Left ventricle myocardium inferior (tissue), 1 donor: ENCODE data around the gene MRPL51. TPM values are rescaled to one million over a fixed set of nuclear protein-coding genes. Genes with fewer than 3 reads are reported as not detected.
A peak's percentile ranks its signal among the peaks of the same experiment; 100 is the strongest.

Source experiments
- DNase-seq: peaks from one replicate; pipeline ENCODE4 v3.0.0-alpha.2; 2020
- H3K27ac ChIP-seq: fragments of 200-600 bp; replicated peaks from 2 replicates; pipeline ENCODE4 v1.8.0; 2021
- H3K27me3 ChIP-seq: fragments of 200-600 bp; 2 replicates; pipeline ENCODE4 v1.8.0; 2021; ENCODE audit warnings: low read depth
- H3K36me3 ChIP-seq: fragments of 200-600 bp; 2 replicates; pipeline ENCODE4 v1.8.0; 2021
- H3K4me1 ChIP-seq: fragments of 200-600 bp; 2 replicates; pipeline ENCODE4 v1.8.0; 2021
- H3K4me3 ChIP-seq: fragments of 200-600 bp; 2 replicates; pipeline ENCODE4 v1.8.0; 2021; ENCODE audit warnings: mild to moderate bottlenecking, moderate library complexity
- H3K9me3 ChIP-seq: fragments of 200-600 bp; replicated peaks from 2 replicates; pipeline ENCODE4 v1.8.0; 2021
- CTCF ChIP-seq: fragments of 200-600 bp; IDR thresholded peaks from 2 replicates; pipeline ENCODE4 v1.8.0; 2021; ENCODE audit warnings: antibody characterized with exemption, mild to moderate bottlenecking, borderline replicate concordance
- intact Hi-C: fragments of 100-400 bp; cut with micrococcal nuclease; formaldehyde crosslinking; loops from one replicate; pipeline ENCODE4 v1.11.0; 2022
- long read RNA-seq: library from polyadenylated mRNA; unstranded; transcript quantifications from one replicate; pipeline ENCODE4 v2.0.0, GENCODE V29; 2021
- total RNA-seq: library from RNA; stranded (reverse); fragmentation: NEBNext Ultra II Directional; extraction: Animal tissue kit (Norgen Biotek cat#: 25700); gene quantifications from one replicate; pipeline ENCODE4 v1.2.1, GENCODE V29; 2021
- donor health status: DM: no; HTN: yes; CAD: no; lungs with severe emphysema.

Gene MRPL51
- total RNA-seq = 235 TPM
- long read RNA-seq, transcript MRPL51-201 (3 exons, 1,234 nt) = major isoform, 61 of 69 reads
- long read RNA-seq, partial matches to known transcripts = 1 of 69 reads
- long read RNA-seq, other reads (novel, unspliced or antisense) = 0 of 69 reads

DNA sequence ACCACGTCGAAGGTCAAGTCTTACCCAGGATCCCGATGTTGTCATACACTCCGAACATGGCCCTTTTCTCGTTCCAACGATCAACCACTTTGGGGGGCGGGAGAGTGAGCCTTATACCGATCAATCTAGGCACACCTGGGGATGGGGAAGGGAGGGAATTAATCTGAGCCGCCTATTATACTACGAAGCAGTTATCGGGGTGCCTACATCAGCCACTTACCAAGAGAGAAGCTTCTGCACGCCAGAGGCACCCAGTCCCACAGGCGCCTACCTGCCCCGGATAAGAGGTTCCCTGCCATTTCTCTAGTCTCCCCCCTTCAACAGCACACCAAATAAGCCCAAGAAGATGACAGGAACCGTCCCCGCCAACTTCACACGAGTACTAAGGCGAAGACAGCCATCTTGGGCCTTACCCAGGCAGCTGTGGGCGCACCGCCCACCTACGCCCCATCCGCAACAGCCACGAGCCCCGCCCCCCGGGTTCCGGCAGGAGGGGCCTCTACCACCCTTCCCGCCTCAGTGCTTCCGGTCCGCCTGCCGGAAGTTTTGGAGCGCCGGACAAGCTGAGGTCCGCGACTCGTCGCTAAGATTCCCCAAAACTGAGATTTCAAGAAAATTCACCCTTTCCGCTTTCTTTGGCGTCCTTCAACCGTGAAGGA, at the start of gene MRPL51:
TSS of gene MRPL51 (minus strand) at position 425 of the 659 bp plus-strand sequence. CDS start at position 299, 126 bp downstream.
- no peak for TF ChIP-seq CTCF
- Histone ChIP-seq H3K36me3 (peaks cover 22% of the 10 kb centered on the region), H3K4me1 (peaks cover 37% of the 10 kb centered on the region), H3K4me3 (peak within 1 kb of the TSS; percentile 98), H3K27me3 (no peaks in the 10 kb centered on the region), H3K27ac (peak within 1 kb of the TSS; percentile 100), H3K9me3 (no peaks in the 10 kb centered on the region)
- DNase-seq = peak; percentile 97
- intact Hi-C loops = no loop called here

- no peaks in the 10 kb centered on the region for H3K9me3 ChIP-seq
- H3K4me1 ChIP-seq = peaks cover 60% of the 10 kb centered on the region
- H3K36me3 ChIP-seq = peaks cover 59% of the 10 kb centered on the region
- no peak overlapping the region for H3K4me3 ChIP-seq
- peak overlapping the region; percentile 97 for H3K27ac ChIP-seq
- no peak for TF ChIP-seq CTCF
- no peaks in the 10 kb centered on the region for H3K27me3 ChIP-seq
- no peak for DNase-seq
- intact Hi-C loops = no loop called here
These were observed 49.3 kb upstream of the MRPL51 start for GRCh38 chr12:6542209-6543009.

DNA sequence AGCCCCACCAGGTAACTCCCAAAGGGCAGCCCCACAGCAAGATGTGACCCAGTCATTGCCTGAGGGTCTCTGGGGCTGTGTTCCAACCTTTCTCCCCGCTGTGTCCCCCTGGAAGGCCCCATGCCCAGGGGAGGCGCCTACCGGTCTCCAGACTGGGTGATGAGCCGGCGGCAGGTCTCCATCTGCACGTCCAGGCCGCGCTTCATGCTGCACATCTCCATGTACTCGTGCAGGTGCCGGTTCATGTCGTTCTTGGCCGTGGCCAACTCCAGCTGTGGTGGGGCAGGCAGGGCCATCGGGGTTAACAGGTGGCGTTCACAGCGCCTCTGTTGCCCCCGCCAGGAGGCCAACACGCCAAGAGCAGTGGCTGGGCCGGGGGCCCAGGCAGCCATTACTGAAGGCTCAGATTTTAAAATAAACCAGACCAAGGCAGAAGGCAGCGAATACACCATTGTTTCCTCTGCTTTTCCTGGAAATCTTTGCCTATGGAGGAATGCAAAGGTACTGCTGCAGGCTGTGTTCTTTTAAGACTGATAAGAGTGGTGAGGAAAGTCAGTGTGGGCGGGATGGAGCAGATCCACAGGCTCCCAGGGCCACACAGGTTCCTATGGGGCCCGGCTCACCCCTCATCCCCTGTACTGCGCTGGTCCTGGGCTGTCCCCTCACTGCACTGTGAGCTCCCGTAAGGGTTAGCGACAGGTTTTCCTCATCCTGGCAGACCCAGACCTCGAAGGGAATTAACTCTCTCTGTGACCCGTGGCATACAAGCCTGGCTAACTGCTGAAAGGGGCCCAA, 48.5 kb upstream of the MRPL51 start:
- no peak for DNase-seq
- H3K4me1 ChIP-seq = peaks cover 66% of the 10 kb centered on the region

DNA sequence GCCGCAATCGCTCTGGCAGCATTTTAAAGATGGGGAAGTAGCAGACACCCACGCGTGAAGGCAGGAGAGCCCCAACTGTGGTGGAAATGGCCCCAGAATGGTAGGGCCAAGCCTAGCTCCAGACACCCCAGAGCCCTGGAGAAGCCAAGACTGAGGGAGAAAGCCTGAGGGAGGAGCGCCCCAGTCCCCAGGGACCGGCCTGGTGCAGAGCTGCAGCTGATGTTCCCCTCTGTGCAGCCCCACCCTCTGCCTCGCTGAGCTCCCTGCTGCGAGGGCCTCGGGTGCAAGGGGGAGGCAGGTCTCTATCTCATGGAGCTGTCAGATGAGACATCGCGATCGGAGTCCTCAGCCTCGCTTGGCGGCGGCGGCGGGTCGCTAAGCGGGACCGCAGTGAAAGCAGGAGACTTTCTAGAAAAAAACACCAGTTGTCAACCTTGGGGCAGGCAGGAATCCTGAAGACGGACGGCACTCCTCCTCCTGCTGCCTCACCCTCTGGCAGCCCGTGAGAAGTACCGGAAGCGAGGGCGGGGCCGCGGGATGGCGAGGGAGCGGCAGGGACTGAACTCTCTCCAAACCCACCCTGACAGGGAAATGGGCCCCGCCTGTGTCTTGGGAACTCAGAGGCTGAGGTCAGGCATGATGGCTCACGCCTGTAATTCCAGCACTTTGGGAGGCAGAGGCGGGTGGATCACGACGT, 47.3 kb upstream of the MRPL51 start:
- intact Hi-C loops = no loop called here
- Histone ChIP-seq H3K4me3 (peak overlapping the region; percentile 8), H3K36me3 (peaks cover 60% of the 10 kb centered on the region)

More for the DNA sequence above, 48.5 kb upstream of the MRPL51 start:
- H3K27ac ChIP-seq = peak overlapping the region; percentile 97
- no peak overlapping the region for H3K4me3 ChIP-seq
- intact Hi-C loops = no loop called here
- no peaks in the 10 kb centered on the region for H3K27me3 ChIP-seq
- H3K36me3 ChIP-seq = peaks cover 59% of the 10 kb centered on the region
- H3K9me3 ChIP-seq = no peaks in the 10 kb centered on the region
- no peak for TF ChIP-seq CTCF

More for the DNA sequence above, 47.3 kb upstream of the MRPL51 start:
- peak; percentile 91 for DNase-seq
- Histone ChIP-seq H3K9me3 (no peaks in the 10 kb centered on the region), H3K27ac (peak overlapping the region; percentile 97), H3K4me1 (peaks cover 71% of the 10 kb centered on the region), H3K27me3 (no peaks in the 10 kb centered on the region)
- no peak for TF ChIP-seq CTCF
